ENCODE data around the gene CPNE7.

DNA sequence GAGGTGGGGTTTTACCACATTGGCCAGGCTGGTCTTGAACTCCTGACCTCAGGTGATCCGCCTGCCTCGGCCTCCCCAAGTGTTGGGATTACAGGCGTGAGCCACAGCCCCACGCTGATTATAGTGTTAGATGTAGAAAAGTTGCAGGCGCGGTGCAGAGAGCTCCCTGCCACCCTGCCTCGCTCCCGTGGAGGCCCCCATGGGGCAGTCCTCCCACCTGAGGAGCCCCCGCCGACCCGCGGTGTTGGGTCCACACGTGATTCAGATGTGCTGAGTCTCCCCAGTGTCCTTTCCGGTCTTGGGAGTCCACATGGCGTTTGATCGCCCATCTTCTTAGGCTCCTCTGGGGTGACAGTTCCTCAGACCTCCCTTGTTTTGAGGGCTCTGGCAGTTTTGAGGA lies 20.3 kb upstream of the CPNE7 start:
- TF ChIP-seq ZSCAN22 (CRISPR knock-in tag; IDR thresholded peaks at IDR 0.05), result no peak
- no peak for TF ChIP-seq ZNF383 (CRISPR knock-in tag; IDR thresholded peaks at IDR 0.05; ENCODE audit: borderline replicate concordance)
- TF ChIP-seq, protein P1, sequence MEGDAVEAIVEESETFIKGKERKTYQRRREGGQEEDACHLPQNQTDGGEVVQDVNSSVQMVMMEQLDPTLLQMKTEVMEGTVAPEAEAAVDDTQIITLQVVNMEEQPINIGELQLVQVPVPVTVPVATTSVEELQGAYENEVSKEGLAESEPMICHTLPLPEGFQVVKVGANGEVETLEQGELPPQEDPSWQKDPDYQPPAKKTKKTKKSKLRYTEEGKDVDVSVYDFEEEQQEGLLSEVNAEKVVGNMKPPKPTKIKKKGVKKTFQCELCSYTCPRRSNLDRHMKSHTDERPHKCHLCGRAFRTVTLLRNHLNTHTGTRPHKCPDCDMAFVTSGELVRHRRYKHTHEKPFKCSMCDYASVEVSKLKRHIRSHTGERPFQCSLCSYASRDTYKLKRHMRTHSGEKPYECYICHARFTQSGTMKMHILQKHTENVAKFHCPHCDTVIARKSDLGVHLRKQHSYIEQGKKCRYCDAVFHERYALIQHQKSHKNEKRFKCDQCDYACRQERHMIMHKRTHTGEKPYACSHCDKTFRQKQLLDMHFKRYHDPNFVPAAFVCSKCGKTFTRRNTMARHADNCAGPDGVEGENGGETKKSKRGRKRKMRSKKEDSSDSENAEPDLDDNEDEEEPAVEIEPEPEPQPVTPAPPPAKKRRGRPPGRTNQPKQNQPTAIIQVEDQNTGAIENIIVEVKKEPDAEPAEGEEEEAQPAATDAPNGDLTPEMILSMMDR (CRISPR knock-in tag; IDR thresholded peaks at IDR 0.05), result no peak
- no peak for TF ChIP-seq POLR2A (IDR thresholded peaks at IDR 0.05; ENCODE audit: insufficient read depth in 1 of 2, low read depth in 2 of 2, low read length in 2 of 2)
- TF ChIP-seq ATF7-NPFF (CRISPR knock-in tag; IDR thresholded peaks at IDR 0.05; ENCODE audit: low read depth), result no peak
- TF ChIP-seq, protein P2, sequence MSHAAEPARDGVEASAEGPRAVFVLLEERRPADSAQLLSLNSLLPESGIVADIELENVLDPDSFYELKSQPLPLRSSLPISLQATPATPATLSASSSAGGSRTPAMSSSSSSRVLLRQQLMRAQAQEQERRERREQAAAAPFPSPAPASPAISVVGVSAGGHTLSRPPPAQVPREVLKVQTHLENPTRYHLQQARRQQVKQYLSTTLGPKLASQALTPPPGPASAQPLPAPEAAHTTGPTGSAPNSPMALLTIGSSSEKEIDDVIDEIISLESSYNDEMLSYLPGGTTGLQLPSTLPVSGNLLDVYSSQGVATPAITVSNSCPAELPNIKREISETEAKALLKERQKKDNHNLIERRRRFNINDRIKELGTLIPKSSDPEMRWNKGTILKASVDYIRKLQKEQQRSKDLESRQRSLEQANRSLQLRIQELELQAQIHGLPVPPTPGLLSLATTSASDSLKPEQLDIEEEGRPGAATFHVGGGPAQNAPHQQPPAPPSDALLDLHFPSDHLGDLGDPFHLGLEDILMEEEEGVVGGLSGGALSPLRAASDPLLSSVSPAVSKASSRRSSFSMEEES (CRISPR knock-in tag; IDR thresholded peaks at IDR 0.05), result no peak
- TF ChIP-seq, protein P3, sequence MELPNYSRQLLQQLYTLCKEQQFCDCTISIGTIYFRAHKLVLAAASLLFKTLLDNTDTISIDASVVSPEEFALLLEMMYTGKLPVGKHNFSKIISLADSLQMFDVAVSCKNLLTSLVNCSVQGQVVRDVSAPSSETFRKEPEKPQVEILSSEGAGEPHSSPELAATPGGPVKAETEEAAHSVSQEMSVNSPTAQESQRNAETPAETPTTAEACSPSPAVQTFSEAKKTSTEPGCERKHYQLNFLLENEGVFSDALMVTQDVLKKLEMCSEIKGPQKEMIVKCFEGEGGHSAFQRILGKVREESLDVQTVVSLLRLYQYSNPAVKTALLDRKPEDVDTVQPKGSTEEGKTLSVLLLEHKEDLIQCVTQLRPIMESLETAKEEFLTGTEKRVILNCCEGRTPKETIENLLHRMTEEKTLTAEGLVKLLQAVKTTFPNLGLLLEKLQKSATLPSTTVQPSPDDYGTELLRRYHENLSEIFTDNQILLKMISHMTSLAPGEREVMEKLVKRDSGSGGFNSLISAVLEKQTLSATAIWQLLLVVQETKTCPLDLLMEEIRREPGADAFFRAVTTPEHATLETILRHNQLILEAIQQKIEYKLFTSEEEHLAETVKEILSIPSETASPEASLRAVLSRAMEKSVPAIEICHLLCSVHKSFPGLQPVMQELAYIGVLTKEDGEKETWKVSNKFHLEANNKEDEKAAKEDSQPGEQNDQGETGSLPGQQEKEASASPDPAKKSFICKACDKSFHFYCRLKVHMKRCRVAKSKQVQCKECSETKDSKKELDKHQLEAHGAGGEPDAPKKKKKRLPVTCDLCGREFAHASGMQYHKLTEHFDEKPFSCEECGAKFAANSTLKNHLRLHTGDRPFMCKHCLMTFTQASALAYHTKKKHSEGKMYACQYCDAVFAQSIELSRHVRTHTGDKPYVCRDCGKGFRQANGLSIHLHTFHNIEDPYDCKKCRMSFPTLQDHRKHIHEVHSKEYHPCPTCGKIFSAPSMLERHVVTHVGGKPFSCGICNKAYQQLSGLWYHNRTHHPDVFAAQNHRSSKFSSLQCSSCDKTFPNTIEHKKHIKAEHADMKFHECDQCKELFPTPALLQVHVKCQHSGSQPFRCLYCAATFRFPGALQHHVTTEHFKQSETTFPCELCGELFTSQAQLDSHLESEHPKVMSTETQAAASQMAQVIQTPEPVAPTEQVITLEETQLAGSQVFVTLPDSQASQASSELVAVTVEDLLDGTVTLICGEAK (IDR thresholded peaks at IDR 0.05), result no peak
- TF ChIP-seq, protein P3 (CRISPR knock-in tag; IDR thresholded peaks at IDR 0.05), result no peak
- TF ChIP-seq ZNF652 (CRISPR knock-in tag; IDR thresholded peaks at IDR 0.05; ENCODE audit: borderline replicate concordance, low read depth), result no peak
- TF ChIP-seq, protein P4, sequence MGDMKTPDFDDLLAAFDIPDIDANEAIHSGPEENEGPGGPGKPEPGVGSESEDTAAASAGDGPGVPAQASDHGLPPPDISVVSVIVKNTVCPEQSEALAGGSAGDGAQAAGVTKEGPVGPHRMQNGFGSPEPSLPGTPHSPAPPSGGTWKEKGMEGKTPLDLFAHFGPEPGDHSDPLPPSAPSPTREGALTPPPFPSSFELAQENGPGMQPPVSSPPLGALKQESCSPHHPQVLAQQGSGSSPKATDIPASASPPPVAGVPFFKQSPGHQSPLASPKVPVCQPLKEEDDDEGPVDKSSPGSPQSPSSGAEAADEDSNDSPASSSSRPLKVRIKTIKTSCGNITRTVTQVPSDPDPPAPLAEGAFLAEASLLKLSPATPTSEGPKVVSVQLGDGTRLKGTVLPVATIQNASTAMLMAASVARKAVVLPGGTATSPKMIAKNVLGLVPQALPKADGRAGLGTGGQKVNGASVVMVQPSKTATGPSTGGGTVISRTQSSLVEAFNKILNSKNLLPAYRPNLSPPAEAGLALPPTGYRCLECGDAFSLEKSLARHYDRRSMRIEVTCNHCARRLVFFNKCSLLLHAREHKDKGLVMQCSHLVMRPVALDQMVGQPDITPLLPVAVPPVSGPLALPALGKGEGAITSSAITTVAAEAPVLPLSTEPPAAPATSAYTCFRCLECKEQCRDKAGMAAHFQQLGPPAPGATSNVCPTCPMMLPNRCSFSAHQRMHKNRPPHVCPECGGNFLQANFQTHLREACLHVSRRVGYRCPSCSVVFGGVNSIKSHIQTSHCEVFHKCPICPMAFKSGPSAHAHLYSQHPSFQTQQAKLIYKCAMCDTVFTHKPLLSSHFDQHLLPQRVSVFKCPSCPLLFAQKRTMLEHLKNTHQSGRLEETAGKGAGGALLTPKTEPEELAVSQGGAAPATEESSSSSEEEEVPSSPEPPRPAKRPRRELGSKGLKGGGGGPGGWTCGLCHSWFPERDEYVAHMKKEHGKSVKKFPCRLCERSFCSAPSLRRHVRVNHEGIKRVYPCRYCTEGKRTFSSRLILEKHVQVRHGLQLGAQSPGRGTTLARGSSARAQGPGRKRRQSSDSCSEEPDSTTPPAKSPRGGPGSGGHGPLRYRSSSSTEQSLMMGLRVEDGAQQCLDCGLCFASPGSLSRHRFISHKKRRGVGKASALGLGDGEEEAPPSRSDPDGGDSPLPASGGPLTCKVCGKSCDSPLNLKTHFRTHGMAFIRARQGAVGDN (CRISPR knock-in tag; IDR thresholded peaks at IDR 0.05), result no peak
- TF ChIP-seq ARNT (IDR thresholded peaks at IDR 0.05), result no peak
- TF ChIP-seq, protein P5, sequence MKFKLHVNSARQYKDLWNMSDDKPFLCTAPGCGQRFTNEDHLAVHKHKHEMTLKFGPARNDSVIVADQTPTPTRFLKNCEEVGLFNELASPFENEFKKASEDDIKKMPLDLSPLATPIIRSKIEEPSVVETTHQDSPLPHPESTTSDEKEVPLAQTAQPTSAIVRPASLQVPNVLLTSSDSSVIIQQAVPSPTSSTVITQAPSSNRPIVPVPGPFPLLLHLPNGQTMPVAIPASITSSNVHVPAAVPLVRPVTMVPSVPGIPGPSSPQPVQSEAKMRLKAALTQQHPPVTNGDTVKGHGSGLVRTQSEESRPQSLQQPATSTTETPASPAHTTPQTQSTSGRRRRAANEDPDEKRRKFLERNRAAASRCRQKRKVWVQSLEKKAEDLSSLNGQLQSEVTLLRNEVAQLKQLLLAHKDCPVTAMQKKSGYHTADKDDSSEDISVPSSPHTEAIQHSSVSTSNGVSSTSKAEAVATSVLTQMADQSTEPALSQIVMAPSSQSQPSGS (CRISPR knock-in tag; IDR thresholded peaks at IDR 0.05), result no peak
- no peak for TF ChIP-seq HNF4A (CRISPR knock-in tag; IDR thresholded peaks at IDR 0.05)
- TF ChIP-seq BRCA1 (CRISPR knock-in tag; IDR thresholded peaks at IDR 0.05), result no peak

Data from HepG2 (cell line).